ENCODE results near the gene SNIP1. TPM values are rescaled to one million over a fixed set of nuclear protein-coding genes. Genes with fewer than 3 reads are reported as not detected.
"Not testable (repeated sequence)": the region's sequence is repeated elsewhere in the genome, so short reads cannot be mapped to it uniquely, and the experiment has no call there.

SNIP1 gene
- total RNA-seq, result 6.9 TPM

- DNase-seq (ENCODE audit: low spot score), result peak; percentile 97
- ATAC-seq, result peak; percentile 91
These were observed at the start of gene SNIP1 for GRCh38 chr1:37553927-37554808. Gene SNIP1 (minus strand): TSS chr1:37554293. CDS start chr1:37554229, 64 bp downstream.

GRCh38 chr1:37602750-37603694, 48.9 kb upstream of the SNIP1 start:
- DNase-seq (ENCODE audit: low spot score) (no peak), ATAC-seq (peak; percentile 77)

GRCh38 chr1:37601441-37601840, 47.3 kb upstream of the SNIP1 start:
- ATAC-seq, result no peak
- no peak for DNase-seq (ENCODE audit: low spot score)

GRCh38 chr1:37599940-37600339, 45.8 kb upstream of the SNIP1 start:
- DNase-seq (ENCODE audit: low spot score), result no peak

GRCh38 chr1:37596182-37596667, 42.1 kb upstream of the SNIP1 start:
- no peak for ATAC-seq
- no peak for DNase-seq (ENCODE audit: low spot score)

More at GRCh38 chr1:37599940-37600339, 45.8 kb upstream of the SNIP1 start:
- ATAC-seq, result no peak

- ATAC-seq (peak; percentile 100), DNase-seq (ENCODE audit: low spot score) (peak; percentile 98)
These were observed 41.5 kb upstream of the SNIP1 start, which contains the start of gene GNL2 for GRCh38 chr1:37595440-37596181. Gene GNL2 (minus strand): TSS chr1:37595937. CDS start chr1:37595822, 115 bp downstream.

- no peak for ATAC-seq
- no peak for DNase-seq (ENCODE audit: low spot score)
These were observed 39.6 kb upstream of the SNIP1 start for GRCh38 chr1:37593726-37594125.

GRCh38 chr1:37588939-37589338, 34.8 kb upstream of the SNIP1 start:
- no peak for ATAC-seq

GRCh38 chr1:37584544-37584943, 30.5 kb upstream of the SNIP1 start:
- not testable (repeated sequence) for DNase-seq (ENCODE audit: low spot score); ATAC-seq

More at GRCh38 chr1:37588939-37589338, 34.8 kb upstream of the SNIP1 start:
- no peak for DNase-seq (ENCODE audit: low spot score)

GRCh38 chr1:37575692-37576091, 21.6 kb upstream of the SNIP1 start:
- DNase-seq (ENCODE audit: low spot score) (no peak), ATAC-seq (no peak)

- no peak for ATAC-seq
- DNase-seq (ENCODE audit: low spot score), result no peak
These were observed 20.9 kb upstream of the SNIP1 start for GRCh38 chr1:37574834-37575480.

- ATAC-seq (no peak), DNase-seq (ENCODE audit: low spot score) (no peak)
These were observed 16.6 kb upstream of the SNIP1 start for GRCh38 chr1:37570528-37571334.

GRCh38 chr1:37567023-37567422, 12.9 kb upstream of the SNIP1 start:
- DNase-seq (ENCODE audit: low spot score) (no peak), ATAC-seq (no peak)

- ATAC-seq (no peak), DNase-seq (ENCODE audit: low spot score) (no peak)
These were observed 10.8 kb upstream of the SNIP1 start for GRCh38 chr1:37564892-37565291.

GRCh38 chr1:37562984-37563383, 8.9 kb upstream of the SNIP1 start:
- ATAC-seq (no peak), DNase-seq (ENCODE audit: low spot score) (no peak)

- DNase-seq (ENCODE audit: low spot score) (no peak), ATAC-seq (peak; percentile 26)
These were observed 7.3 kb upstream of the SNIP1 start for GRCh38 chr1:37561133-37562132.

- DNase-seq (ENCODE audit: low spot score) (no peak), ATAC-seq (no peak)
These were observed 6.5 kb upstream of the SNIP1 start for GRCh38 chr1:37560401-37561132.
